HepG2 (cell line): Measurements from ENCODE around the gene SDC4. TPM values are rescaled to one million over a fixed set of nuclear protein-coding genes. Genes with fewer than 3 reads are reported as not detected.

Experiments
- ATAC-seq: fragments of 200-7000 bp; cut with Tn5 transposase; 3 replicates; pipeline ENCODE4 v1.9.1; 2020; ENCODE audit warnings: mild to moderate bottlenecking, moderate library complexity
- BruUV-seq: library from RNA; stranded (reverse); fragments of 400-500 nt; replicated peaks from 2 replicates; lab custom pipeline; 2021; lab: Mats Ljungman, UMichigan
- CTCF ChIA-PET: fragments of 300-600 bp; formaldehyde crosslinking; extraction: SDS; loops from one replicate; lab custom pipeline; 2021; ENCODE audit warnings: low total read pairs, inconsistent platforms, low intra/inter-chr PET ratio; lab: Yijun Ruan, JAX
- POLR2A ChIA-PET: fragments of 350-600 bp; sonication (Branson Sonifier 250); formaldehyde crosslinking; loops from one replicate; lab custom pipeline; 2020; ENCODE audit warnings: antibody characterized with exemption, inconsistent platforms; lab: Yijun Ruan, JAX
- DNase-seq: peaks from one replicate; pipeline ENCODE4 v3.0.0-alpha.2; 2015; ENCODE audit warnings: low spot score
- FAIRE-seq: peaks from 3 replicates; lab custom pipeline; 2011; peaks lifted over from hg19 to GRCh38; lab: Jason Lieb, UNC
- H2AFZ ChIP-seq: one replicate; pipeline ENCODE4 v1.6.1; 2011; ENCODE audit warnings: low read length, inconsistent platforms
- H3K27ac ChIP-seq: fragments of 300-600 bp; 3 replicates; pipeline ENCODE4 v1.8.0; 2011; ENCODE audit warnings: mixed run types, mild to moderate bottlenecking, mixed read lengths, low read length, inconsistent platforms; ENCODE audit not compliant: insufficient read depth; ENCODE audit errors: extremely low read length
- H3K27me3 ChIP-seq, 2 experiments: fragments of 200-600 bp in 1 of 2; 2 replicates in 1 of 2; 3 replicates in 1 of 2; pipeline versions ENCODE4 v1.6.0 to v1.8.0; 2011; ENCODE audit warnings: low read length in 2 of 2, mild to moderate bottlenecking in 2 of 2, moderate library complexity in 2 of 2, inconsistent platforms in 1 of 2; ENCODE audit not compliant: insufficient read depth in 2 of 2, control insufficient read depth in 1 of 2
- H3K36me3 ChIP-seq, 2 experiments: fragments of 200-600 bp in 1 of 2; replicated peaks in 1 of 2; 2 replicates in 1 of 2; 3 replicates in 1 of 2; pipeline versions ENCODE4 v1.5.1 to v1.8.0; 2011; ENCODE audit warnings: low read length in 2 of 2, inconsistent platforms in 1 of 2; ENCODE audit not compliant: insufficient read depth in 2 of 2, control insufficient read depth in 1 of 2
- H3K4me1 ChIP-seq: 2 replicates; pipeline ENCODE4 v1.5.1; 2012; ENCODE audit warnings: low read length, inconsistent platforms; ENCODE audit not compliant: insufficient read depth
- H3K4me2 ChIP-seq: 2 replicates; pipeline ENCODE4 v1.6.0; 2011; ENCODE audit warnings: low read depth, low read length, inconsistent platforms
- H3K4me3 ChIP-seq, 3 experiments: fragments of 200-600 bp in 1 of 3; sonication (generic), shearing (Covaris generic) in 1 of 3; replicated peaks in 1 of 3; 2 replicates each; pipeline ENCODE4 v1.5.1; 2011 to 2016; ENCODE audit warnings: low read length in 3 of 3, inconsistent platforms in 2 of 3, low read depth in 2 of 3, mild to moderate bottlenecking in 2 of 3, control low read depth in 1 of 3, mixed read lengths in 1 of 3; ENCODE audit not compliant: insufficient read depth in 1 of 3
- H3K79me2 ChIP-seq: one replicate; pipeline ENCODE4 v1.6.1; 2011; ENCODE audit warnings: low read length, inconsistent platforms; ENCODE audit not compliant: insufficient read depth
- H3K9ac ChIP-seq: 2 replicates; pipeline ENCODE4 v1.6.0; 2011; ENCODE audit warnings: mild to moderate bottlenecking, low read depth, low read length, inconsistent platforms; ENCODE audit not compliant: insufficient read depth
- H3K9me3 ChIP-seq: 2 replicates; pipeline ENCODE4 v1.5.1; 2012; ENCODE audit warnings: mild to moderate bottlenecking, low read length
- H4K20me1 ChIP-seq: 2 replicates; pipeline ENCODE4 v1.6.0; 2011; ENCODE audit warnings: inconsistent platforms, mild to moderate bottlenecking, low read length, moderate library complexity; ENCODE audit not compliant: insufficient read depth
- BCLAF1 ChIP-seq: fragments of 450-650 bp; IDR thresholded peaks from 2 replicates; pipeline ENCODE4 v1.6.1; 2017; ENCODE audit warnings: mild to moderate bottlenecking
- CREB3 ChIP-seq: sonication (generic); formaldehyde crosslinking; IDR thresholded peaks from 2 replicates; pipeline ENCODE4 v1.5.0; 2020; ENCODE audit warnings: missing genetic modification reagents
- JUN ChIP-seq: sonication (generic); formaldehyde crosslinking; IDR thresholded peaks from 2 replicates; pipeline ENCODE4 v1.4.0; 2020; ENCODE audit warnings: mild to moderate bottlenecking, missing genetic modification reagents
- MTF2 ChIP-seq: sonication (generic); formaldehyde crosslinking; IDR thresholded peaks from 2 replicates; pipeline ENCODE4 v1.5.0; 2020; ENCODE audit warnings: missing genetic modification reagents, borderline replicate concordance
- NCOA1 ChIP-seq: sonication (generic); formaldehyde crosslinking; IDR thresholded peaks from 2 replicates; pipeline ENCODE4 v1.9.0; 2021; ENCODE audit warnings: missing genetic modification reagents
- NR3C1 ChIP-seq: sonication (generic); formaldehyde crosslinking; IDR thresholded peaks from 2 replicates; pipeline ENCODE4 v1.4.0; 2020; ENCODE audit warnings: missing genetic modification reagents
- SMAD9 ChIP-seq: sonication (generic); formaldehyde crosslinking; IDR thresholded peaks from 2 replicates; pipeline ENCODE4 v1.5.1; 2020; ENCODE audit warnings: mild to moderate bottlenecking, missing genetic modification reagents
- ZMYM4 ChIP-seq: sonication (generic); formaldehyde crosslinking; IDR thresholded peaks from 2 replicates; pipeline ENCODE4 v1.8.1; 2023; ENCODE audit warnings: mild to moderate bottlenecking, missing genetic modification reagents
- ZNF263 ChIP-seq: sonication (generic); formaldehyde crosslinking; IDR thresholded peaks from 2 replicates; pipeline ENCODE4 v1.4.0; 2020; ENCODE audit warnings: missing genetic modification reagents
- ZNF598 ChIP-seq: sonication (generic); formaldehyde crosslinking; IDR thresholded peaks from 2 replicates; pipeline ENCODE4 v1.5.1; 2020; ENCODE audit warnings: mild to moderate bottlenecking, missing genetic modification reagents, borderline replicate concordance
- WGBS: methylation state at CpG from one replicate; pipeline ENCODE4 v1.1.6; 2017; ENCODE audit warnings: low lambda C conversion rate; 5-methylcytosine and 5-hydroxymethylcytosine counted together
- in situ Hi-C: cut with HindIII; loops from 2 replicates; pipeline ENCODE4 v1.10.0; 2017; ENCODE audit warnings: low pct_unique_long_range_greater_than_20kb; ENCODE audit not compliant: extremely low pct_ligation_motif_present
- intact Hi-C: fragments of 100-400 bp; cut with micrococcal nuclease; formaldehyde crosslinking; loops from one replicate; pipeline ENCODE4 v1.10.0; 2022; ENCODE audit not compliant: unreplicated experiment
- polyA plus RNA-seq, 8 experiments: library from polyadenylated mRNA; depleted of rRNA in 3 of 8; stranded (reverse) in 7 of 8; unstranded in 1 of 8; fragments of >200 nt; fragmentation: Illumina TruSeq in 4 of 8; extraction: Trizol in 4 of 8; gene quantifications; 2 replicates each; pipeline versions ENCODE4 v1.2.1 to v1.2.3, GENCODE V29; 2011 to 2016; ENCODE audit warnings: low read depth in 4 of 8, missing spikeins in 1 of 8, mixed read lengths in 1 of 8; ENCODE audit not compliant: insufficient read depth in 1 of 8
- total RNA-seq, 5 experiments: library from RNA; depleted of rRNA; stranded (reverse); fragments of >200 nt; fragmentation: Illumina TruSeq; extraction: Trizol; gene quantifications; 2 replicates each; pipeline ENCODE4 v1.2.3, GENCODE V29; 2016; ENCODE audit warnings: low read depth in 1 of 5
- TF ChIP-seq, protein P1 (sequence below): IDR thresholded peaks from 2 replicates; pipeline ENCODE4 v1.4.0; 2020; ENCODE audit warnings: mild to moderate bottlenecking, missing genetic modification reagents
- TF ChIP-seq, protein P2 (sequence below): sonication (generic); formaldehyde crosslinking; IDR thresholded peaks from 2 replicates; pipeline ENCODE4 v1.5.1; 2020; ENCODE audit warnings: missing genetic modification reagents, mild to moderate bottlenecking, borderline replicate concordance

The SDC4 gene
- total and polyA plus RNA-seq, 2 of the 13 experiments (the other 11 are each of a cell fraction or from before 2014, with no cell fraction given) = 49.0 to 65.1 TPM

- BruUV-seq = no TSS peak
- FAIRE-seq (no peak), DNase-seq (peak; percentile 50), ATAC-seq (peak; percentile 87)
- no peak overlapping the region for H3K27ac ChIP-seq
- peak overlapping the region in 2 of 3 experiments; percentile 37 to 60; a peak in 3 of 6 replicates for H3K4me3 ChIP-seq
- no peak overlapping the region for H2AFZ ChIP-seq
- H3K4me2 ChIP-seq = peak overlapping the region; percentile 71
- intact Hi-C loops = loop anchor here (5.0 kb wide), 1 partner anchor 156 kb away; no protein-coding TSS in a partner anchor
- no peak overlapping the region for H3K9ac ChIP-seq
- in situ Hi-C loops = loop anchor here (10.0 kb wide), 1 partner anchor 279 kb away; no protein-coding TSS in a partner anchor
- H4K20me1 ChIP-seq = no peaks in the 10 kb centered on the region
- WGBS = 27% methylated on average over 66 of the region's 79 CpGs
- H3K36me3 ChIP-seq = no peaks in the 10 kb centered on the region
- ChIA-PET CTCF (interaction anchor here (1.1 kb wide), 1 partner anchor 18 kb away, joined by 3 read pairs; no protein-coding TSS in a partner anchor), POLR2A (interaction anchor here (0.6 to 1.0 kb wide), 2 partner anchors 161 to 600 kb away, joined by 3 read pairs; no protein-coding TSS in a partner anchor)
- no peaks in the 10 kb centered on the region for H3K79me2 ChIP-seq
- peaks cover 4 to 60% of the 10 kb centered on the region in 2 experiments; a peak in 4 of 5 replicates for H3K27me3 ChIP-seq
- H3K9me3 ChIP-seq = no peaks in the 10 kb centered on the region
- H3K4me1 ChIP-seq = peaks cover 16% of the 10 kb centered on the region; the same call in 1 of the 2 replicates
- TF ChIP-seq ZNF598 (CRISPR knock-in tag) (peak; percentile 42; the same call in 1 of the 2 replicates), NR3C1 (no peak), NCOA1 (CRISPR knock-in tag) (no peak), ZMYM4 (0 out of 2 replicates have a peak, but pooled peaks have one; percentile 29), BCLAF1 (no peak), JUN (no peak), MTF2 (no peak), ZNF263 (0 out of 2 replicates have a peak, but pooled peaks have one; percentile 19), SMAD9 (CRISPR knock-in tag) (no peak), CREB3 (CRISPR knock-in tag) (no peak)
- TF ChIP-seq, protein P1, sequence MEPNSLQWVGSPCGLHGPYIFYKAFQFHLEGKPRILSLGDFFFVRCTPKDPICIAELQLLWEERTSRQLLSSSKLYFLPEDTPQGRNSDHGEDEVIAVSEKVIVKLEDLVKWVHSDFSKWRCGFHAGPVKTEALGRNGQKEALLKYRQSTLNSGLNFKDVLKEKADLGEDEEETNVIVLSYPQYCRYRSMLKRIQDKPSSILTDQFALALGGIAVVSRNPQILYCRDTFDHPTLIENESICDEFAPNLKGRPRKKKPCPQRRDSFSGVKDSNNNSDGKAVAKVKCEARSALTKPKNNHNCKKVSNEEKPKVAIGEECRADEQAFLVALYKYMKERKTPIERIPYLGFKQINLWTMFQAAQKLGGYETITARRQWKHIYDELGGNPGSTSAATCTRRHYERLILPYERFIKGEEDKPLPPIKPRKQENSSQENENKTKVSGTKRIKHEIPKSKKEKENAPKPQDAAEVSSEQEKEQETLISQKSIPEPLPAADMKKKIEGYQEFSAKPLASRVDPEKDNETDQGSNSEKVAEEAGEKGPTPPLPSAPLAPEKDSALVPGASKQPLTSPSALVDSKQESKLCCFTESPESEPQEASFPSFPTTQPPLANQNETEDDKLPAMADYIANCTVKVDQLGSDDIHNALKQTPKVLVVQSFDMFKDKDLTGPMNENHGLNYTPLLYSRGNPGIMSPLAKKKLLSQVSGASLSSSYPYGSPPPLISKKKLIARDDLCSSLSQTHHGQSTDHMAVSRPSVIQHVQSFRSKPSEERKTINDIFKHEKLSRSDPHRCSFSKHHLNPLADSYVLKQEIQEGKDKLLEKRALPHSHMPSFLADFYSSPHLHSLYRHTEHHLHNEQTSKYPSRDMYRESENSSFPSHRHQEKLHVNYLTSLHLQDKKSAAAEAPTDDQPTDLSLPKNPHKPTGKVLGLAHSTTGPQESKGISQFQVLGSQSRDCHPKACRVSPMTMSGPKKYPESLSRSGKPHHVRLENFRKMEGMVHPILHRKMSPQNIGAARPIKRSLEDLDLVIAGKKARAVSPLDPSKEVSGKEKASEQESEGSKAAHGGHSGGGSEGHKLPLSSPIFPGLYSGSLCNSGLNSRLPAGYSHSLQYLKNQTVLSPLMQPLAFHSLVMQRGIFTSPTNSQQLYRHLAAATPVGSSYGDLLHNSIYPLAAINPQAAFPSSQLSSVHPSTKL = no peak; the same call in 1 of the 2 replicates
- TF ChIP-seq, protein P2, sequence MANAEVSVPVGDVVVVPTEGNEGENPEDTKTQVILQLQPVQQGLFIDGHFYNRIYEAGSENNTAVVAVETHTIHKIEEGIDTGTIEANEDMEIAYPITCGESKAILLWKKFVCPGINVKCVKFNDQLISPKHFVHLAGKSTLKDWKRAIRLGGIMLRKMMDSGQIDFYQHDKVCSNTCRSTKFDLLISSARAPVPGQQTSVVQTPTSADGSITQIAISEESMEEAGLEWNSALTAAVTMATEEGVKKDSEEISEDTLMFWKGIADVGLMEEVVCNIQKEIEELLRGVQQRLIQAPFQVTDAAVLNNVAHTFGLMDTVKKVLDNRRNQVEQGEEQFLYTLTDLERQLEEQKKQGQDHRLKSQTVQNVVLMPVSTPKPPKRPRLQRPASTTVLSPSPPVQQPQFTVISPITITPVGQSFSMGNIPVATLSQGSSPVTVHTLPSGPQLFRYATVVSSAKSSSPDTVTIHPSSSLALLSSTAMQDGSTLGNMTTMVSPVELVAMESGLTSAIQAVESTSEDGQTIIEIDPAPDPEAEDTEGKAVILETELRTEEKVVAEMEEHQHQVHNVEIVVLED (CRISPR knock-in tag) = no peak
These were observed 54.9 kb downstream of the SDC4 start for GRCh38 chr20:45293041-45294002.
